ENCODE data around the gene THRA.

DNA sequence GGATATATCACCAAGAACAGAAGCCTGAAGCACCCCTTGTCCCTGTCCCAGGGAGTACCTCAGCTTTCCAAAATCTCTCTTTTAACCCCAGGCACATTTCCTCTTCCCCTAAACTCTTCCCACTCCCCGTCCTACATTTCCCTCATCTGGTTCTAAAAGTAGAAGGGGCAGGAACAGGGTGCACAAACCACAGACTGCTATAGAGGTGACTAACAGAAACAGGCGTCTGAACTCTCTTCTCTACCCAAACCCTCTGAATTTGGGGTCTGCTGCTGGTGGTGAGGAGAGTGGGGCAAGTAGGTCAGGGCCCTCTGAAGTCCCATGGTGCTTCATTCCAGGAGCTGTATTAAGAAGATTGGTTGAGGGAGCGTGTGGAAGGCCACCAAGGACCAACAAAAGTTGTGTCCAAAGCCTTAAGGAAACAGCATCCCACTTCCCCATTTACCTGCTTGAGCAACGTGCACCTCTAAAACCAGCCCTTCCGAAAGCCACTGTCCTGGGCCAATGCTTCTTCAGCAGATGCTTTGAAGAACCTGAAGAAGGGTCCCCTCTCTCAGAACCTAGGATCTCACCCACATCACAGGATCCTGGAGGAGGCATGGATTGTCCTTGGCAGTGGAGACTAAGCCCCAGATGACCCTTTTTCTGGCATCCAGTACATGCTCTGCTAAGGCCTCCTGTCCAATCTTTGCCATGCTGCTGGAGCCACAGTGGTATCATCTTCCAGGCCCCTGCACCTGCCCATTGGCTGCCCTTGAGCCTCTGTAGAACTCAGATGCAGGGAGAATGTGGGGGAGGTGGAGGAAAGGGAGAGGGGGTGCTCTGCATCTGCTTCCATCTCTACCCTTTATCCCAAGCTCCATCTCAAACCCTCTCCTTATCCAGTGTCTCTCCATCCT, 43.3 kb downstream of the THRA start:
- no peak for TF ChIP-seq CTCF (IDR thresholded peaks at IDR 0.05)
- TF ChIP-seq POLR2A (IDR thresholded peaks at IDR 0.05), result no peak
